ENCODE data around the gene TMEM40.

GRCh38 chr3:12796171-12797123 is 37.4 kb upstream of the TMEM40 start, which contains the start of gene CAND2:
- TF ChIP-seq GATA2 (IDR thresholded peaks at IDR 0.05; ENCODE audit: low read depth, low read length) (no peak), GATA3 (IDR thresholded peaks at IDR 0.05; ENCODE audit: low read depth, low read length) (no peak)
